DND-41 (cell line): ENCODE results near the gene IGF2BP2.

Source experiments
- ATAC-seq: fragments of 200-7000 bp; cut with Tn5 transposase; 3 replicates; pipeline ENCODE4 v1.9.1; 2021; ENCODE audit warnings: low read depth; ENCODE audit not compliant: insufficient read depth
- DNase-seq: peaks from one replicate; pipeline ENCODE4 v3.0.0-alpha.2; 2020
- H2AFZ ChIP-seq: 2 replicates; pipeline ENCODE4 v1.6.0; 2012; ENCODE audit warnings: low read depth, low read length
- H3K27ac ChIP-seq: 2 replicates; pipeline ENCODE4 v1.5.1; 2012; ENCODE audit warnings: low read length, inconsistent platforms
- H3K27me3 ChIP-seq: fragments of 200-600 bp; sonication (generic); 2 replicates; pipeline ENCODE4 v1.6.0; 2012; ENCODE audit warnings: low read length, mild to moderate bottlenecking, inconsistent platforms; ENCODE audit not compliant: insufficient read depth, poor library complexity
- H3K36me3 ChIP-seq: 2 replicates; pipeline ENCODE4 v1.5.1; 2012; ENCODE audit warnings: low read length, inconsistent platforms; ENCODE audit not compliant: insufficient read depth
- H3K4me1 ChIP-seq: 2 replicates; pipeline ENCODE4 v1.5.1; 2012; ENCODE audit warnings: mild to moderate bottlenecking, low read length; ENCODE audit not compliant: insufficient read depth
- H3K4me2 ChIP-seq: 2 replicates; pipeline ENCODE4 v1.6.0; 2012; ENCODE audit warnings: mild to moderate bottlenecking, moderate library complexity, low read length, inconsistent platforms; ENCODE audit not compliant: insufficient read depth
- H3K4me3 ChIP-seq, 2 experiments: fragments of 200-600 bp in 1 of 2; shearing (Covaris generic) in 1 of 2; 2 replicates each; pipeline ENCODE4 v1.5.1; 2012 to 2016; ENCODE audit warnings: inconsistent platforms in 2 of 2, low read length in 2 of 2, mild to moderate bottlenecking in 2 of 2, low read depth in 1 of 2, moderate library complexity in 1 of 2
- H3K79me2 ChIP-seq: 2 replicates; pipeline ENCODE4 v1.6.0; 2012; ENCODE audit warnings: low read length, inconsistent platforms; ENCODE audit not compliant: insufficient read depth
- H3K9ac ChIP-seq: 2 replicates; pipeline ENCODE4 v1.6.0; 2012; ENCODE audit warnings: low read depth, mild to moderate bottlenecking, inconsistent platforms, low read length, moderate library complexity
- H3K9me3 ChIP-seq: 2 replicates; pipeline ENCODE4 v1.5.1; 2012; ENCODE audit warnings: low read length, moderate library complexity, mild to moderate bottlenecking, inconsistent platforms; ENCODE audit not compliant: insufficient read depth, severe bottlenecking
- H4K20me1 ChIP-seq: 2 replicates; pipeline ENCODE4 v1.6.0; 2012; ENCODE audit warnings: low read length; ENCODE audit not compliant: insufficient read depth
- EZH2 ChIP-seq: IDR thresholded peaks from 3 replicates; pipeline ENCODE4 v1.6.1; 2012; ENCODE audit warnings: borderline replicate concordance, low read depth, mild to moderate bottlenecking, moderate library complexity, low read length, inconsistent platforms; ENCODE audit not compliant: severe bottlenecking
- TF ChIP-seq, protein P1 (sequence below): IDR thresholded peaks from 2 replicates; pipeline ENCODE4 v1.5.1; 2012; ENCODE audit warnings: borderline replicate concordance, low read length, moderate library complexity, mild to moderate bottlenecking; ENCODE audit not compliant: poor library complexity, severe bottlenecking; ENCODE audit errors: extremely low read depth

Gene IGF2BP2

GRCh38 chr3:185750015-185750414 lies 74.8 kb downstream of the IGF2BP2 start:
- ATAC-seq = no peak
- Histone ChIP-seq H3K27me3 (peaks cover 14% of the 10 kb centered on the region), H3K27ac (no peak overlapping the region), H4K20me1 (no peaks in the 10 kb centered on the region), H2AFZ (no peak overlapping the region), H3K4me1 (no peaks in the 10 kb centered on the region), H3K9me3 (no peaks in the 10 kb centered on the region), H3K9ac (no peak overlapping the region), H3K4me2 (no peak overlapping the region), H3K36me3 (no peaks in the 10 kb centered on the region), H3K4me3 (no peak overlapping the region), H3K79me2 (no peaks in the 10 kb centered on the region)
- TF ChIP-seq EZH2 = no peak
- TF ChIP-seq, protein P1, sequence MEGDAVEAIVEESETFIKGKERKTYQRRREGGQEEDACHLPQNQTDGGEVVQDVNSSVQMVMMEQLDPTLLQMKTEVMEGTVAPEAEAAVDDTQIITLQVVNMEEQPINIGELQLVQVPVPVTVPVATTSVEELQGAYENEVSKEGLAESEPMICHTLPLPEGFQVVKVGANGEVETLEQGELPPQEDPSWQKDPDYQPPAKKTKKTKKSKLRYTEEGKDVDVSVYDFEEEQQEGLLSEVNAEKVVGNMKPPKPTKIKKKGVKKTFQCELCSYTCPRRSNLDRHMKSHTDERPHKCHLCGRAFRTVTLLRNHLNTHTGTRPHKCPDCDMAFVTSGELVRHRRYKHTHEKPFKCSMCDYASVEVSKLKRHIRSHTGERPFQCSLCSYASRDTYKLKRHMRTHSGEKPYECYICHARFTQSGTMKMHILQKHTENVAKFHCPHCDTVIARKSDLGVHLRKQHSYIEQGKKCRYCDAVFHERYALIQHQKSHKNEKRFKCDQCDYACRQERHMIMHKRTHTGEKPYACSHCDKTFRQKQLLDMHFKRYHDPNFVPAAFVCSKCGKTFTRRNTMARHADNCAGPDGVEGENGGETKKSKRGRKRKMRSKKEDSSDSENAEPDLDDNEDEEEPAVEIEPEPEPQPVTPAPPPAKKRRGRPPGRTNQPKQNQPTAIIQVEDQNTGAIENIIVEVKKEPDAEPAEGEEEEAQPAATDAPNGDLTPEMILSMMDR = no peak
- no peak for DNase-seq

GRCh38 chr3:185746470-185746869 lies 78.4 kb downstream of the IGF2BP2 start:
- Histone ChIP-seq H3K27ac (no peak overlapping the region), H3K9ac (no peak overlapping the region), H3K4me3 (no peak overlapping the region), H4K20me1 (no peaks in the 10 kb centered on the region), H3K36me3 (no peaks in the 10 kb centered on the region), H3K4me2 (no peak overlapping the region), H3K79me2 (no peaks in the 10 kb centered on the region), H2AFZ (no peak overlapping the region), H3K9me3 (no peaks in the 10 kb centered on the region), H3K4me1 (no peaks in the 10 kb centered on the region), H3K27me3 (peaks cover 16% of the 10 kb centered on the region)
- no peak for ATAC-seq
- TF ChIP-seq EZH2 = no peak
- DNase-seq = no peak

- Histone ChIP-seq H3K9ac (no peak overlapping the region), H2AFZ (no peak overlapping the region), H3K9me3 (no peaks in the 10 kb centered on the region), H3K27me3 (peaks cover 16% of the 10 kb centered on the region), H3K4me1 (no peaks in the 10 kb centered on the region), H3K4me2 (no peak overlapping the region), H3K4me3 (no peak overlapping the region), H3K36me3 (no peaks in the 10 kb centered on the region), H3K27ac (no peak overlapping the region), H4K20me1 (no peaks in the 10 kb centered on the region), H3K79me2 (no peaks in the 10 kb centered on the region)
- ATAC-seq (no peak), DNase-seq (no peak)
- TF ChIP-seq EZH2 = no peak
- TF ChIP-seq, protein P1 = no peak
Measured at GRCh38 chr3:185744997-185745843, 79.6 kb downstream of the IGF2BP2 start.

GRCh38 chr3:185741586-185741985 lies 83.3 kb downstream of the IGF2BP2 start:
- Histone ChIP-seq H2AFZ (no peak overlapping the region), H3K4me2 (no peak overlapping the region), H3K36me3 (no peaks in the 10 kb centered on the region), H3K27me3 (peaks cover 19% of the 10 kb centered on the region), H4K20me1 (no peaks in the 10 kb centered on the region), H3K9me3 (no peaks in the 10 kb centered on the region), H3K4me3 (no peak overlapping the region), H3K79me2 (no peaks in the 10 kb centered on the region), H3K9ac (no peak overlapping the region), H3K27ac (no peak overlapping the region), H3K4me1 (no peaks in the 10 kb centered on the region)
- DNase-seq = no peak
- TF ChIP-seq, protein P1 = no peak
- TF ChIP-seq EZH2 = no peak
- no peak for ATAC-seq
